ENCODE measurements around the gene EPHB1. TPM values are rescaled to one million over a fixed set of nuclear protein-coding genes. Genes with fewer than 3 reads are reported as not detected.

Gene EPHB1
- total RNA-seq, 1 experiment from 2014 or later: 0.11 TPM

- POLR2A ChIA-PET (ENCODE audit: low non-redundant PET): no interaction called here
- H3K36me3 ChIP-seq (ENCODE audit: insufficient read depth, low read length, poor library complexity, severe bottlenecking): no peaks in the 10 kb centered on the region
- no peaks in the 10 kb centered on the region for H3K4me1 ChIP-seq (ENCODE audit: insufficient read depth, low read length, poor library complexity, severe bottlenecking)
- DNase-seq (ENCODE audit: low spot score): no peak
- intact Hi-C loops (cut with micrococcal nuclease; ENCODE audit: unreplicated experiment): no loop called here
- CTCF ChIA-PET: no interaction called here
- TF ChIP-seq EZH2 (IDR thresholded peaks at IDR 0.05; ENCODE audit: borderline replicate concordance, low read depth, low read length, poor library complexity, severe bottlenecking) (no peak), CTCF (conservative IDR thresholded peaks at IDR 0.05; ENCODE audit: low read depth, low read length) (no peak)
- no peak overlapping the region for H3K4me3 ChIP-seq (ENCODE audit: low read depth, low read length, poor library complexity, severe bottlenecking)
- no TSS peak for BruUV-seq (replicated peaks)
- peaks cover 3% of the 10 kb centered on the region for H3K27me3 ChIP-seq (replicated peaks; ENCODE audit: insufficient read depth, low read depth, low read length, poor library complexity)
- H3K9me3 ChIP-seq (ENCODE audit: low read depth, low read length, poor library complexity, severe bottlenecking): no peaks in the 10 kb centered on the region
- H3K27ac ChIP-seq (ENCODE audit: low read depth, low read length, poor library complexity, severe bottlenecking): no peak overlapping the region
Observed at GRCh38 chr3:135047061-135047460, 252.0 kb downstream of the EPHB1 start.

- intact Hi-C loops (cut with micrococcal nuclease; ENCODE audit: unreplicated experiment): no loop called here
- Histone ChIP-seq H3K36me3 (ENCODE audit: insufficient read depth, low read length, poor library complexity, severe bottlenecking) (no peaks in the 10 kb centered on the region), H3K4me3 (ENCODE audit: low read depth, low read length, poor library complexity, severe bottlenecking) (no peak overlapping the region), H3K27ac (ENCODE audit: low read depth, low read length, poor library complexity, severe bottlenecking) (no peak overlapping the region), H3K27me3 (replicated peaks; ENCODE audit: insufficient read depth, low read depth, low read length, poor library complexity) (no peaks in the 10 kb centered on the region), H3K4me1 (ENCODE audit: insufficient read depth, low read length, poor library complexity, severe bottlenecking) (no peaks in the 10 kb centered on the region), H3K9me3 (ENCODE audit: low read depth, low read length, poor library complexity, severe bottlenecking) (no peaks in the 10 kb centered on the region)
- no TSS peak for BruUV-seq (replicated peaks)
- CTCF ChIA-PET: no interaction called here
- TF ChIP-seq EZH2 (IDR thresholded peaks at IDR 0.05; ENCODE audit: borderline replicate concordance, low read depth, low read length, poor library complexity, severe bottlenecking) (no peak), CTCF (conservative IDR thresholded peaks at IDR 0.05; ENCODE audit: low read depth, low read length) (no peak)
- DNase-seq (ENCODE audit: low spot score): no peak
- POLR2A ChIA-PET (ENCODE audit: low non-redundant PET): interaction anchor here (0.6 kb wide), 1 partner anchor 1995 kb away, joined by 3 read pairs; no protein-coding TSS in a partner anchor
Observed at GRCh38 chr3:135050536-135050935, 255.5 kb downstream of the EPHB1 start.

- Histone ChIP-seq H3K27ac (ENCODE audit: low read depth, low read length, poor library complexity, severe bottlenecking) (no peak overlapping the region), H3K36me3 (ENCODE audit: insufficient read depth, low read length, poor library complexity, severe bottlenecking) (no peaks in the 10 kb centered on the region), H3K27me3 (replicated peaks; ENCODE audit: insufficient read depth, low read depth, low read length, poor library complexity) (no peaks in the 10 kb centered on the region), H3K4me1 (ENCODE audit: insufficient read depth, low read length, poor library complexity, severe bottlenecking) (no peaks in the 10 kb centered on the region), H3K9me3 (ENCODE audit: low read depth, low read length, poor library complexity, severe bottlenecking) (no peaks in the 10 kb centered on the region), H3K4me3 (ENCODE audit: low read depth, low read length, poor library complexity, severe bottlenecking) (no peak overlapping the region)
- ChIA-PET CTCF (no interaction called here), POLR2A (ENCODE audit: low non-redundant PET) (no interaction called here)
- no peak for DNase-seq (ENCODE audit: low spot score)
- TF ChIP-seq EZH2 (IDR thresholded peaks at IDR 0.05; ENCODE audit: borderline replicate concordance, low read depth, low read length, poor library complexity, severe bottlenecking) (no peak), CTCF (conservative IDR thresholded peaks at IDR 0.05; ENCODE audit: low read depth, low read length) (no peak)
- no TSS peak for BruUV-seq (replicated peaks)
- intact Hi-C loops (cut with micrococcal nuclease; ENCODE audit: unreplicated experiment): no loop called here
Observed at GRCh38 chr3:135051409-135051973, 256.4 kb downstream of the EPHB1 start.

All from A673 (cell line).